Stimulated activated CD8-positive, alpha-beta memory T cell treated with anti-CD3 and anti-CD28 coated beads, Interleukin-15, amount 100 ng/mL, for 24 hours (primary cell): ENCODE measurements around the gene AXIN1.
"Not testable (repeated sequence)": the region's sequence is repeated elsewhere in the genome, so short reads cannot be mapped to it uniquely, and the experiment has no call there.

Experiments
- DNase-seq: peaks from one replicate; pipeline ENCODE4 v3.0.0-alpha.2; 2020; ENCODE audit warnings: low read depth

Gene AXIN1

GRCh38 chr16:333406-334094, 19.0 kb downstream of the AXIN1 start:
- DNase-seq = no peak

- DNase-seq = not testable (repeated sequence)
Measured at GRCh38 chr16:331181-331814, 21.2 kb downstream of the AXIN1 start.

GRCh38 chr16:330741-331140, 21.8 kb downstream of the AXIN1 start:
- DNase-seq = no peak

- DNase-seq = no peak
Measured at GRCh38 chr16:325375-326145, 27.0 kb downstream of the AXIN1 start.

GRCh38 chr16:324451-325334, 27.8 kb downstream of the AXIN1 start:
- no peak for DNase-seq

- DNase-seq = no peak
Measured at GRCh38 chr16:324201-324450, 28.4 kb downstream of the AXIN1 start.

- DNase-seq = no peak
Measured at GRCh38 chr16:322476-323143, 29.9 kb downstream of the AXIN1 start.

GRCh38 chr16:321532-321931, 31.0 kb downstream of the AXIN1 start:
- DNase-seq = no peak

- no peak for DNase-seq
Measured at GRCh38 chr16:320206-320605, 32.3 kb downstream of the AXIN1 start.

- no peak for DNase-seq
Measured at GRCh38 chr16:318628-319027, 33.9 kb downstream of the AXIN1 start.

- no peak for DNase-seq
Measured at GRCh38 chr16:317583-317982, 34.9 kb downstream of the AXIN1 start.

- DNase-seq = no peak
Measured at GRCh38 chr16:316741-317464, 35.6 kb downstream of the AXIN1 start.

GRCh38 chr16:314795-315299, 37.7 kb downstream of the AXIN1 start:
- no peak for DNase-seq

- no peak for DNase-seq
Measured at GRCh38 chr16:314351-314750, 38.2 kb downstream of the AXIN1 start.

GRCh38 chr16:311725-312124, 40.8 kb downstream of the AXIN1 start:
- DNase-seq = no peak

- no peak for DNase-seq
Measured at GRCh38 chr16:309476-309875, 43.0 kb downstream of the AXIN1 start.

- DNase-seq = no peak
Measured at GRCh38 chr16:307691-308312, 44.7 kb downstream of the AXIN1 start.

- no peak for DNase-seq
Measured at GRCh38 chr16:306911-307370, 45.6 kb downstream of the AXIN1 start.

- DNase-seq = no peak
Measured at GRCh38 chr16:305916-306626, 46.5 kb downstream of the AXIN1 start.
